Naive thymus-derived CD8-positive, alpha-beta T cell (primary cell): ENCODE results near the gene AGO3. TPM values are rescaled to one million over a fixed set of nuclear protein-coding genes. Genes with fewer than 3 reads are reported as not detected.
A peak's percentile ranks its signal among the peaks of the same experiment; 100 is the strongest.

Experiments
- ATAC-seq, 2 donors: fragments of 150-1000 bp; cut with Tn5 transposase in 1 of 2; sonication (Bioruptor Pico), chemical (Tn5 transposase) in 1 of 2; 1 replicate in 1 of 2; 2 replicates in 1 of 2; pipeline ENCODE4 v1.10.0; 2021; ENCODE audit warnings: mild to moderate bottlenecking in 2 of 2, moderate library complexity in 2 of 2
- POLR2A ChIA-PET: fragments of 350-600 bp; sonication (Branson Sonifier 250); formaldehyde crosslinking; loops from one replicate; lab custom pipeline; 2021; ENCODE audit warnings: antibody characterized with exemption; lab: Charles Lee
- DNase-seq, 10 donors: peaks; one replicate each; pipeline versions ENCODE4 v3.0.0 to v3.0.0-alpha.2; 2020 to 2022
- H3K27ac Mint-ChIP-seq, 10 donors: one replicate each; pipeline ENCODE4 v1.8.0; 2020 to 2022; ENCODE audit warnings: mild to moderate bottlenecking in 10 of 10, mixed read lengths in 10 of 10, moderate library complexity in 4 of 10, inconsistent platforms in 1 of 10
- H3K27me3 Mint-ChIP-seq, 5 donors: one replicate each; pipeline ENCODE4 v1.8.0; 2021 to 2022; ENCODE audit warnings: mixed read lengths in 5 of 5
- H3K36me3 Mint-ChIP-seq, 3 donors: one replicate each; pipeline ENCODE4 v1.8.0; 2020 to 2022; ENCODE audit warnings: mixed read lengths in 3 of 3, mild to moderate bottlenecking in 2 of 3, inconsistent platforms in 1 of 3
- H3K4me1 Mint-ChIP-seq, 4 donors: one replicate each; pipeline ENCODE4 v1.8.0; 2021 to 2022; ENCODE audit warnings: mixed read lengths in 4 of 4
- H3K4me3 Mint-ChIP-seq, 10 donors: one replicate each; pipeline ENCODE4 v1.8.0; 2020 to 2022; ENCODE audit warnings: mild to moderate bottlenecking in 10 of 10, mixed read lengths in 10 of 10, moderate library complexity in 6 of 10, inconsistent platforms in 1 of 10
- H3K9me3 Mint-ChIP-seq, 9 donors: one replicate each; pipeline ENCODE4 v1.8.0; 2020 to 2022; ENCODE audit warnings: mixed read lengths in 9 of 9, mild to moderate bottlenecking in 3 of 9, inconsistent platforms in 1 of 9, moderate library complexity in 1 of 9
- polyA plus RNA-seq, 3 donors: library from polyadenylated mRNA; unstranded; fragments of 300-500 nt; fragmentation: Illumina TruSeq; gene quantifications; one replicate each; pipeline ENCODE4 v1.2.3, GENCODE V29; 2021
- total RNA-seq, 8 experiments: library from RNA in 2 of 8; stranded (reverse) in 2 of 8; gene quantifications; one replicate each; pipeline ENCODE4 v1.2.3 and lab custom pipeline; 2021 to 2026

The AGO3 gene
- total RNA-seq (10 to 100 TPM; 38.6 to 40.8 TPM), polyA plus RNA-seq (10 to 100 TPM in 1 of 3 donors, 1 to 10 TPM in 2; 5.7 to 16.8 (median 8.6) TPM), total RNA-seq (lab: John Stamatoyannopoulos, UW) (76.8 to 125 (median 90.2) reads per million in 6 experiments)

- peak within 1 kb of the TSS; percentile 94 to 99 (median 98) for H3K27ac Mint-ChIP-seq
- POLR2A ChIA-PET, result interaction anchor here (0.6 to 4.9 kb wide), 16 partner anchors 8 to 900 kb away, joined by 3 to 34 read pairs (median 4); partner anchors contain the start of genes ADPRS, AGO1, THRAP3 and TRAPPC3
- ATAC-seq, result peak; percentile 82 to 83
Observed at GRCh38 chr1:35930593-35931445, at the start of gene AGO3. TSS of gene AGO3 (plus strand) at chr1:35931105. CDS start at chr1:35931427, 322 bp downstream.

GRCh38 chr1:35881850-35882273 lies 49.0 kb upstream of the AGO3 start:
- Mint-ChIP-seq H3K27ac (peak overlapping the region in 8 of 10 donors; percentile 3 to 85 (median 58)), H3K36me3 (no peaks in the 10 kb centered on the region), H3K4me1 (peaks cover 20 to 47% (median 41%) of the 10 kb centered on the region in 4 donors), H3K27me3 (peaks cover 0 to 2% (median 0%) of the 10 kb centered on the region in 5 donors), H3K9me3 (no peaks in the 10 kb centered on the region), H3K4me3 (peak overlapping the region in 9 of 10 donors; percentile 54 to 99 (median 77))
- DNase-seq, result no peak
- POLR2A ChIA-PET, result interaction anchor here (3.3 kb wide), 1 partner anchor 50 kb away, joined by 34 read pairs; the partner anchor contains the start of gene AGO3
- ATAC-seq, result no peak

More at GRCh38 chr1:35930593-35931445, at the start of gene AGO3:
- no peaks in the 10 kb centered on the region for H3K27me3 Mint-ChIP-seq
- H3K9me3 Mint-ChIP-seq, result no peaks in the 10 kb centered on the region
- H3K36me3 Mint-ChIP-seq, result no peaks in the 10 kb centered on the region
- H3K4me3 Mint-ChIP-seq, result peak within 1 kb of the TSS; percentile 86 to 97 (median 92)
- DNase-seq, result peak; percentile 80 to 91 (median 84)
- peaks cover 6 to 40% (median 33%) of the 10 kb centered on the region in 4 donors for H3K4me1 Mint-ChIP-seq

GRCh38 chr1:35882586-35882944 lies 48.3 kb upstream of the AGO3 start:
- Mint-ChIP-seq H3K27ac (peak overlapping the region; percentile 25 to 85 (median 78)), H3K36me3 (peaks cover 0 to 1% (median 0%) of the 10 kb centered on the region in 3 donors), H3K4me3 (peak overlapping the region; percentile 55 to 99 (median 76)), H3K9me3 (no peaks in the 10 kb centered on the region), H3K4me1 (peaks cover 26 to 54% (median 48%) of the 10 kb centered on the region in 4 donors), H3K27me3 (no peaks in the 10 kb centered on the region)
- ATAC-seq, result no peak
- POLR2A ChIA-PET, result interaction anchor here (0.8 to 3.3 kb wide), 4 partner anchors 10 to 96 kb away, joined by 3 to 34 read pairs (median 4); partner anchors contain the start of gene AGO3
- DNase-seq, result no peak

- ATAC-seq (peak; percentile 94), DNase-seq (peak; percentile 93 to 99 (median 98))
- POLR2A ChIA-PET, result interaction anchor here (0.8 to 3.3 kb wide), 4 partner anchors 9 to 95 kb away, joined by 3 to 34 read pairs (median 4); partner anchors contain the start of gene AGO3
- H3K4me1 Mint-ChIP-seq, result peaks cover 29 to 58% (median 52%) of the 10 kb centered on the region in 4 donors
- H3K36me3 Mint-ChIP-seq, result peaks cover 0 to 6% (median 0%) of the 10 kb centered on the region in 3 donors
- H3K27ac Mint-ChIP-seq, result peak within 1 kb of the TSS; percentile 53 to 93 (median 90)
- no peaks in the 10 kb centered on the region for H3K9me3 Mint-ChIP-seq
- H3K27me3 Mint-ChIP-seq, result no peaks in the 10 kb centered on the region
- peak within 1 kb of the TSS; percentile 91 to 99 (median 93) for H3K4me3 Mint-ChIP-seq
Observed at GRCh38 chr1:35882945-35883634, 47.8 kb upstream of the AGO3 start, which contains the start of gene AGO1. TSS of gene AGO1 (plus strand) at chr1:35883209. CDS start at chr1:35883422, 213 bp downstream.

GRCh38 chr1:35883635-35884101 lies 47.2 kb upstream of the AGO3 start:
- peak in 8 of 10 donors; percentile 21 to 73 (median 42) for DNase-seq
- peaks cover 31 to 58% (median 54%) of the 10 kb centered on the region in 4 donors for H3K4me1 Mint-ChIP-seq
- peak overlapping the region; percentile 53 to 93 (median 87) for H3K27ac Mint-ChIP-seq
- ATAC-seq, result peak in 1 of 2 donors; percentile 10
- no peaks in the 10 kb centered on the region for H3K9me3 Mint-ChIP-seq
- no peaks in the 10 kb centered on the region for H3K27me3 Mint-ChIP-seq
- H3K36me3 Mint-ChIP-seq, result peaks cover 0 to 12% (median 0%) of the 10 kb centered on the region in 3 donors
- H3K4me3 Mint-ChIP-seq, result peak overlapping the region; percentile 91 to 99 (median 93)
- POLR2A ChIA-PET, result interaction anchor here (0.6 to 3.3 kb wide), 5 partner anchors 9 to 95 kb away, joined by 3 to 34 read pairs (median 4); partner anchors contain the start of gene AGO3

- ATAC-seq, result no peak
- Mint-ChIP-seq H3K27me3 (no peaks in the 10 kb centered on the region), H3K27ac (peak overlapping the region in 6 of 10 donors; percentile 21 to 93 (median 51)), H3K9me3 (no peaks in the 10 kb centered on the region), H3K36me3 (peaks cover 0 to 23% (median 0%) of the 10 kb centered on the region in 3 donors), H3K4me3 (peak overlapping the region in 8 of 10 donors; percentile 22 to 96 (median 70)), H3K4me1 (peaks cover 33 to 61% (median 54%) of the 10 kb centered on the region in 4 donors)
- no peak for DNase-seq
- POLR2A ChIA-PET, result no interaction called here
Observed at GRCh38 chr1:35884934-35885333, 46.0 kb upstream of the AGO3 start.

- H3K4me3 Mint-ChIP-seq, result peak overlapping the region in 3 of 10 donors; percentile 15 to 56 (median 38)
- DNase-seq, result no peak
- H3K27me3 Mint-ChIP-seq, result no peaks in the 10 kb centered on the region
- POLR2A ChIA-PET, result interaction anchor here (0.5 kb wide), 1 partner anchor 470 kb away, joined by 4 read pairs; no protein-coding TSS in a partner anchor
- peak overlapping the region in 9 of 10 donors; percentile 6 to 90 (median 53) for H3K27ac Mint-ChIP-seq
- peaks cover 0 to 34% (median under 1%) of the 10 kb centered on the region in 3 donors for H3K36me3 Mint-ChIP-seq
- H3K4me1 Mint-ChIP-seq, result peaks cover 33 to 61% (median 54%) of the 10 kb centered on the region in 4 donors
- ATAC-seq, result no peak
- H3K9me3 Mint-ChIP-seq, result no peaks in the 10 kb centered on the region
Observed at GRCh38 chr1:35885961-35886558, 44.8 kb upstream of the AGO3 start.

GRCh38 chr1:35886577-35887431 lies 44.1 kb upstream of the AGO3 start:
- ATAC-seq, result no peak
- Mint-ChIP-seq H3K27ac (peak overlapping the region; percentile 20 to 90 (median 54)), H3K9me3 (no peaks in the 10 kb centered on the region), H3K27me3 (no peaks in the 10 kb centered on the region), H3K4me1 (peaks cover 32 to 61% (median 53%) of the 10 kb centered on the region in 4 donors), H3K4me3 (peak overlapping the region in 6 of 10 donors; percentile 3 to 56 (median 35)), H3K36me3 (peaks cover 0 to 40% (median 2%) of the 10 kb centered on the region in 3 donors)
- POLR2A ChIA-PET, result interaction anchor here (0.5 kb wide), 1 partner anchor 470 kb away, joined by 4 read pairs; no protein-coding TSS in a partner anchor
- DNase-seq, result no peak

GRCh38 chr1:35887508-35887907 lies 43.4 kb upstream of the AGO3 start:
- Mint-ChIP-seq H3K4me1 (peaks cover 28 to 54% (median 46%) of the 10 kb centered on the region in 4 donors), H3K27me3 (no peaks in the 10 kb centered on the region), H3K9me3 (no peaks in the 10 kb centered on the region), H3K4me3 (peak overlapping the region in 2 of 10 donors; percentile 15 to 55), H3K36me3 (peaks cover 0 to 47% (median 2%) of the 10 kb centered on the region in 3 donors), H3K27ac (peak overlapping the region in 8 of 10 donors; percentile 17 to 80 (median 45))
- DNase-seq (no peak), ATAC-seq (no peak)
- POLR2A ChIA-PET, result no interaction called here

GRCh38 chr1:35888255-35888654 lies 42.6 kb upstream of the AGO3 start:
- Mint-ChIP-seq H3K27ac (peak overlapping the region in 2 of 10 donors; percentile 47 to 80), H3K9me3 (no peaks in the 10 kb centered on the region), H3K36me3 (peaks cover 0 to 55% (median 2%) of the 10 kb centered on the region in 3 donors), H3K4me3 (no peak overlapping the region), H3K4me1 (peaks cover 28 to 50% (median 42%) of the 10 kb centered on the region in 4 donors), H3K27me3 (no peaks in the 10 kb centered on the region)
- ATAC-seq, result no peak
- DNase-seq, result no peak
- POLR2A ChIA-PET, result no interaction called here
